CD4-positive, CD25-positive, alpha-beta regulatory T cell (primary cell): ENCODE results near the gene RPL12. TPM values are rescaled to one million over a fixed set of nuclear protein-coding genes. Genes with fewer than 3 reads are reported as not detected.
A peak's percentile ranks its signal among the peaks of the same experiment; 100 is the strongest.

Experiments used
- ATAC-seq, 2 donors: fragments of 150-1000 bp; cut with Tn5 transposase; one replicate each; pipeline ENCODE4 v1.10.0; 2021; ENCODE audit warnings: low read depth in 2 of 2, moderate number of reproducible peaks in 2 of 2, moderate library complexity in 1 of 2
- DNase-seq, 3 donors: peaks; one replicate each; pipeline versions ENCODE4 v3.0.0 to v3.0.0-alpha.2; 2012 to 2022; ENCODE audit warnings: mixed read lengths in 1 of 3
- H3K27ac ChIP-seq: one replicate; pipeline ENCODE4 v1.7.0; 2013; ENCODE audit warnings: mild to moderate bottlenecking, low read length; ENCODE audit not compliant: insufficient read depth, poor library complexity, severe bottlenecking
- H3K27me3 ChIP-seq: one replicate; pipeline ENCODE4 v1.7.0; 2013; ENCODE audit warnings: low read length; ENCODE audit not compliant: control insufficient read depth, insufficient read depth
- H3K36me3 ChIP-seq: one replicate; pipeline ENCODE4 v1.7.0; 2013; ENCODE audit warnings: mild to moderate bottlenecking, low read length, moderate library complexity; ENCODE audit not compliant: control insufficient read depth, insufficient read depth
- H3K4me1 ChIP-seq: 2 replicates; pipeline ENCODE4 v1.7.0; 2013; ENCODE audit warnings: mild to moderate bottlenecking, low read length; ENCODE audit not compliant: insufficient read depth, control insufficient read depth, poor library complexity, severe bottlenecking
- H3K4me3 ChIP-seq: one replicate; pipeline ENCODE4 v1.7.0; 2013; ENCODE audit warnings: low read depth, mild to moderate bottlenecking, low read length, moderate library complexity
- H3K9me3 ChIP-seq, 2 experiments: 1 replicate in 1 of 2; 2 replicates in 1 of 2; pipeline ENCODE4 v1.7.0; 2013; ENCODE audit warnings: low read length in 2 of 2, mild to moderate bottlenecking in 1 of 2, moderate library complexity in 1 of 2; ENCODE audit not compliant: control insufficient read depth in 2 of 2
- H3K27ac Mint-ChIP-seq, 3 donors: one replicate each; pipeline ENCODE4 v1.8.0; 2020 to 2022; ENCODE audit warnings: mild to moderate bottlenecking in 3 of 3, mixed read lengths in 3 of 3, moderate library complexity in 2 of 3
- H3K27me3 Mint-ChIP-seq: one replicate; pipeline ENCODE4 v1.8.0; 2022; ENCODE audit warnings: mild to moderate bottlenecking, mixed read lengths
- H3K36me3 Mint-ChIP-seq: one replicate; pipeline ENCODE4 v1.8.0; 2020; ENCODE audit warnings: mixed read lengths
- H3K4me1 Mint-ChIP-seq, 4 donors: one replicate each; pipeline ENCODE4 v1.8.0; 2020 to 2022; ENCODE audit warnings: mixed read lengths in 4 of 4, mild to moderate bottlenecking in 1 of 4
- H3K4me3 Mint-ChIP-seq, 4 donors: one replicate each; pipeline ENCODE4 v1.8.0; 2020 to 2022; ENCODE audit warnings: mild to moderate bottlenecking in 4 of 4, mixed read lengths in 4 of 4, moderate library complexity in 3 of 4
- H3K9me3 Mint-ChIP-seq, 7 donors: one replicate each; pipeline ENCODE4 v1.8.0; 2020 to 2022; ENCODE audit warnings: mixed read lengths in 7 of 7, mild to moderate bottlenecking in 3 of 7, moderate library complexity in 2 of 7
- polyA plus RNA-seq, 4 donors: library from polyadenylated mRNA; unstranded; fragments of 300-500 nt; fragmentation: Illumina TruSeq; gene quantifications; one replicate each; pipeline ENCODE4 v1.2.3, GENCODE V29; 2021
- total RNA-seq: library from RNA; stranded (reverse); gene quantifications from one replicate; pipeline ENCODE4 v1.2.3, GENCODE V29; 2022

RPL12 gene
- total and polyA plus RNA-seq, 5 donors from 2014 or later, result 1,070 to 2,269 (median 1,484) TPM

DNA sequence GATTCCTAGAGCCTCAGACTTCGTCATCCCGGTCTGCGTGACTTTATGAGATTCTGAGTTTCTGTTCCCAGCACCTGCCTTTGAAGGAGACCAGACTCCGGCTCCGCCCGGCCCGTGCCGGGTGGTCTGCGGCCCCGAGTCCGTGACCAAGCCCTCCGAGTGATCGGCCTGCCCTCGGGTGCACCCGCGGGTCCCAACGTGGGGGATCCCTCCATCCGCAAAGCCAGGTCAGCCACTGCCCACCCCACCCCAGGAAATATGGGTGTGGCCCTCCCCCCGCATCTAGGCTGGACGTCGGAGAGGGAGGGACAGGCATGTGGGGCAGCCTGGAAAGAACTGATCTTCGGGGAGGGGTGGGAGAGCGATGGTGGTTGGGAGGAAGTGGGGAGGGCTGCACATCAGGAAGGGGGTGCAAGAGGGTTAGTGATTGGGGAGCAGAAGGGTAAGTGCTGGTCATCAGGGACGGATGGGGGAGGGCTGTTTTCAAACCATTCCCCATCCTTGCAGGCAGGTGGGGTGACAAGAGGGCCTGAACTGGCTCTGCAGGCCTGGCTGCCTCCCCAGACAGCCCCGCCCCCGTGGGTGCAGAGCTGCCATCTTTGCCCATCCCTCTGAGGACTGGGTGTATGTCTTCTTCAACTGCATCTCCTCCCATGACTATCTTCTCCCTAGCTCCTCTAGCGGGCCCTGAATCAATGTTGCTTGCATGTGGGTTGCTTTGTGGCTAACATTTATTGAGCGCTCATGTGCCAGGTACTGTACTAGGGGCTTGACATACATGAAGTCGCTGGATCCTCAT lies 851 bp upstream of the RPL12 start:
- H3K36me3 ChIP-seq, result peaks cover 32% of the 10 kb centered on the region
- H3K4me1 Mint-ChIP-seq, result peaks cover 7 to 56% (median 34%) of the 10 kb centered on the region in 4 donors
- H3K4me3 ChIP-seq, result peak overlapping the region; percentile 83
- peak overlapping the region; percentile 96 to 100 (median 98) for H3K4me3 Mint-ChIP-seq
- peaks cover 33% of the 10 kb centered on the region for H3K4me1 ChIP-seq
- peak overlapping the region in 2 of 3 donors; percentile 96 to 97 for H3K27ac Mint-ChIP-seq
- ATAC-seq (no peak), DNase-seq (peak; percentile 19 to 62 (median 37))
- H3K27ac ChIP-seq, result peak overlapping the region; percentile 88
- H3K27me3 Mint-ChIP-seq, result peaks cover 6% of the 10 kb centered on the region
- no peaks in the 10 kb centered on the region for H3K27me3 ChIP-seq
- H3K9me3 Mint-ChIP-seq, result no peaks in the 10 kb centered on the region
- H3K9me3 ChIP-seq, result no peaks in the 10 kb centered on the region
- H3K36me3 Mint-ChIP-seq, result peaks cover 38% of the 10 kb centered on the region

DNA sequence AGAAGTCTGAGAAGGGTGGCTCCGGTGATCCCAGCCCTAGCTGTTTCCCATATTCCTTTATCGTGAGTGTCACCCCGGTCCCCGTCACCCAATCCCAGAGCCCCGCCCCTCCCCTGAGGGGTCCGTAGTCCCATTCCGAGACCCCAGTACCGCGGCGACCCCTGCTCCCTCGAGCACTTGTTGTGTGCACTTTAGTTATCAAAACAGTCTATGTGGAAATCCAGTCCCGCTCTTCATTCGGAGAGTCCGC lies 327 bp upstream of the RPL12 start:
- Histone ChIP-seq H3K27ac (peak overlapping the region; percentile 88), H3K36me3 (peaks cover 35% of the 10 kb centered on the region), H3K9me3 (no peaks in the 10 kb centered on the region), H3K27me3 (no peaks in the 10 kb centered on the region), H3K4me1 (peaks cover 33% of the 10 kb centered on the region), H3K4me3 (peak overlapping the region; percentile 83)
- Mint-ChIP-seq H3K4me3 (peak overlapping the region; percentile 96 to 100 (median 98)), H3K27me3 (peaks cover 6% of the 10 kb centered on the region), H3K4me1 (peaks cover 7 to 56% (median 37%) of the 10 kb centered on the region in 4 donors), H3K27ac (peak overlapping the region; percentile 96 to 97 (median 96)), H3K36me3 (peaks cover 40% of the 10 kb centered on the region), H3K9me3 (no peaks in the 10 kb centered on the region)
- DNase-seq (no peak), ATAC-seq (no peak)

DNA sequence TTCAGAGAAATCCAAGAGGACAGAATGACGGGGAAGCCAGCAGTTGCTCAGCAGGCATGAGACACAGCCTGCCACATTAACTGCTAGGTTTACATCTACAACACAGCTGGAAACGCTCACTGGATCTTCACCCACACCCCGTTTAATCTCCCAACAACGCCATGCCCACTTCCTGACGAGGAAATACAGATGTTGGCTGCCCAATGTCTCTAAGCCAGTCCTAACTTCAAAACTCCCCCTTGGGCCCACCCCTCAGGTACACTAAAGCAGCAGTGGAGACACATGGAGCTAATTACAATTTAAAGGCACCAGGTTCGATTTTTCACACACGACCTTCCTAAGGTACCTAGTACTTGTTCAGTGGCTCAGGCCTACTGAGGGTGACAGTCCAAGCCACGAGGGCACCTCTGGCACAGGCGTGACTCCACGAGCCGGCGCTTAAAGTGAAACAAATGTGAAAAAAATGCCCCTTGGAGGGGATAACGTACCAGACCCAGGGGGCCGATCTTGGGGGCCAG lies 904 bp downstream of the RPL12 start:
- Histone ChIP-seq H3K36me3 (peaks cover 45% of the 10 kb centered on the region), H3K4me3 (peak overlapping the region; percentile 83), H3K9me3 (no peaks in the 10 kb centered on the region), H3K4me1 (peaks cover 33% of the 10 kb centered on the region), H3K27me3 (no peaks in the 10 kb centered on the region), H3K27ac (peak overlapping the region; percentile 88)
- peak overlapping the region; percentile 96 to 97 (median 96) for H3K27ac Mint-ChIP-seq
- ATAC-seq (peak; percentile 0 to 3), DNase-seq (peak in 1 of 3 donors; percentile 11)
- peaks cover 35% of the 10 kb centered on the region for H3K36me3 Mint-ChIP-seq
- H3K9me3 Mint-ChIP-seq, result no peaks in the 10 kb centered on the region
- peak overlapping the region; percentile 96 to 100 (median 98) for H3K4me3 Mint-ChIP-seq
- H3K27me3 Mint-ChIP-seq, result peaks cover 6% of the 10 kb centered on the region
- peaks cover 7 to 52% (median 38%) of the 10 kb centered on the region in 4 donors for H3K4me1 Mint-ChIP-seq

DNA sequence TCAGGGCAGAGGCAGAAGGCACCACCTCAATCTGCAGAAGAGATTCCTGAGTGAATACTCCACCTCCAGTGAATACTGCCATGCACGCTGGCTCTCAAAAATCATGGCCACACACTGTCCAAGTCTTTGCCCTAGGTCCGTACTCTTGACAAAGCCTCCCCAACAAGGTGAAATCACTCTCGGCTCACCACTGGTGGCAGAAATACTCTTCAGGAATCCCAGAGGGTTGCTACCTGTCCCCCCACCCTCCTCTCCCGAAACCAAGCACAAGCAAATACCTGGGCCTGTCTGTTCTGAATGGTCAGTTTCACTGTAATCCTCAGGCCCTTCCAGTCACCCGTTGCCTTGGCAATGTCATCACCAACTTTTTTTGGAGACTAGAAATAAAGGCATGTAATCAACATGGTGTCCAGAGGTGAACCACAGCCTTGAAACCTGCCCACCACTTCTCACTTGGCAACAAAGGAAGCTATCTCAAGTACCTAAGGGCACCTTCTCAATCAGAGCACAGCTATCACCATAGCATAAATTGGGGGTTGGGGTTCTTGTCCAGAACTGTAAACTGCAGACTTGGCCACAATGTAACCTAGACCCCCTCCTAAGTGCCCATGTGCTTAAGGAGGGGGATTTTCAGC lies 1.8 kb downstream of the RPL12 start:
- H3K4me1 ChIP-seq, result peaks cover 33% of the 10 kb centered on the region
- DNase-seq, result no peak
- peaks cover 7 to 51% (median 36%) of the 10 kb centered on the region in 4 donors for H3K4me1 Mint-ChIP-seq

GRCh38 chr9:127448112-127448805 lies 2.9 kb downstream of the RPL12 start:
- Histone ChIP-seq H3K27ac (no peak overlapping the region), H3K36me3 (peaks cover 63% of the 10 kb centered on the region), H3K27me3 (no peaks in the 10 kb centered on the region), H3K4me1 (peaks cover 33% of the 10 kb centered on the region), H3K4me3 (no peak overlapping the region), H3K9me3 (no peaks in the 10 kb centered on the region)
- peak overlapping the region in 1 of 3 donors; percentile 96 for H3K27ac Mint-ChIP-seq
- peak overlapping the region; percentile 44 to 100 (median 71) for H3K4me3 Mint-ChIP-seq
- no peaks in the 10 kb centered on the region for H3K9me3 Mint-ChIP-seq
- DNase-seq (no peak), ATAC-seq (no peak)
- peaks cover 6% of the 10 kb centered on the region for H3K27me3 Mint-ChIP-seq
- peaks cover 7 to 47% (median 35%) of the 10 kb centered on the region in 4 donors for H3K4me1 Mint-ChIP-seq
- H3K36me3 Mint-ChIP-seq, result peaks cover 44% of the 10 kb centered on the region

More for the DNA sequence above, 1.8 kb downstream of the RPL12 start:
- Histone ChIP-seq H3K9me3 (no peaks in the 10 kb centered on the region), H3K27me3 (no peaks in the 10 kb centered on the region), H3K36me3 (peaks cover 53% of the 10 kb centered on the region), H3K27ac (peak overlapping the region; percentile 88), H3K4me3 (peak overlapping the region; percentile 83)
- peaks cover 38% of the 10 kb centered on the region for H3K36me3 Mint-ChIP-seq
- H3K9me3 Mint-ChIP-seq, result no peaks in the 10 kb centered on the region
- peak overlapping the region; percentile 14 to 97 (median 96) for H3K27ac Mint-ChIP-seq
- peak overlapping the region; percentile 96 to 100 (median 98) for H3K4me3 Mint-ChIP-seq
- ATAC-seq, result no peak
- H3K27me3 Mint-ChIP-seq, result peaks cover 6% of the 10 kb centered on the region

DNA sequence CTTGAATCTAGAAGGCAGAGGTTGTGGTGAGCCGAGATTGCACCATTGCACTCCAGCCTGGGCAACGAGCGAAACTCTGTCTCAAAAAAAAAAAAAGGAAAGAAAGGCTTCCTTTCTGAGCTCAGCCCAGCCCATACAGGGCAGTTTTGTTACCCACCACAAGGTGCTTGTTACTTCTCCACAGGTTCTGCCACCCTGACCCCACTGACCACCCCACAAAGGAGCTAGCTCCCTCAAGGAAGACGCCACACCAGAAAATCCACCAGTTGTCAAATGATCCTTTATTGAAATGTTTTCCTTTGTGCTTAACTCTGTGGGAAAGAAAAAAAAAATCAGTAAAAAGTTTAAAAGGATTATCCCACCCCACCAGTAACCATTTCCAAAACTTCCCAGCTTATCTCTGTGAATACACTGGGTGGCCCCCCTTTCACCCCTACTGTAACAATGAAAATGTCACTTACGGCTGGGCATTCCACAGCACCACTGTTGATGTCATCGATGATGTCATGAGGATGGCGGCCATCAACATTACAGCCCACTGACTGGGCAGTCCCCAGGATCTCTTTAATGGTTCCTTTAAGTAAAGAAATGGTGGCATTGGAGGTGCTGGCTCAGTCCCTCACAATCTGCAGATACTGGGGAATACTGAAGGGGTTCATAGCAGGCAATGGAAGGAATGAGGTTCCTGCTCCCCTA lies 3.6 kb downstream of the RPL12 start:
- ATAC-seq, result no peak
- Histone ChIP-seq H3K27me3 (no peaks in the 10 kb centered on the region), H3K4me3 (no peak overlapping the region), H3K4me1 (peaks cover 32% of the 10 kb centered on the region), H3K36me3 (peaks cover 68% of the 10 kb centered on the region), H3K27ac (peak overlapping the region; percentile 17), H3K9me3 (no peaks in the 10 kb centered on the region)
- H3K27me3 Mint-ChIP-seq, result peaks cover 6% of the 10 kb centered on the region
- H3K4me3 Mint-ChIP-seq, result peak overlapping the region in 2 of 4 donors; percentile 16 to 100
- no peaks in the 10 kb centered on the region for H3K9me3 Mint-ChIP-seq
- peaks cover 7 to 47% (median 33%) of the 10 kb centered on the region in 4 donors for H3K4me1 Mint-ChIP-seq
- peak overlapping the region in 2 of 3 donors; percentile 85 to 96 for H3K27ac Mint-ChIP-seq
- DNase-seq, result no peak
- peaks cover 44% of the 10 kb centered on the region for H3K36me3 Mint-ChIP-seq
